HCT116 (cell line): ENCODE measurements around the gene LRP1. TPM values are rescaled to one million over a fixed set of nuclear protein-coding genes. Genes with fewer than 3 reads are reported as not detected.
A peak's percentile ranks its signal among the peaks of the same experiment; 100 is the strongest.
"Not testable (repeated sequence)": the region's sequence is repeated elsewhere in the genome, so short reads cannot be mapped to it uniquely, and the experiment has no call there.

Source experiments
- ATAC-seq: fragments of 200-7000 bp; cut with Tn5 transposase; 2 replicates; pipeline ENCODE4 v1.9.1; 2020; ENCODE audit warnings: mild to moderate bottlenecking, moderate library complexity
- BruUV-seq: library from RNA; stranded (reverse); fragments of 400-500 nt; replicated peaks from 2 replicates; lab custom pipeline; 2021; lab: Mats Ljungman, UMichigan
- CTCF ChIA-PET: fragments of 300-600 bp; sonication (Branson Sonifier 250); formaldehyde crosslinking; loops from one replicate; lab custom pipeline; 2021; ENCODE audit warnings: antibody characterized with exemption; lab: Charles Lee
- POLR2A ChIA-PET: fragments of 300-600, 350-600 bp; sonication (Branson Sonifier 250); formaldehyde crosslinking; loops from one replicate; lab custom pipeline; 2021; ENCODE audit warnings: antibody characterized with exemption; lab: Charles Lee
- RAD21 ChIA-PET, 2 experiments: fragments of 300-600 bp; sonication (Branson Sonifier 250); formaldehyde crosslinking; loops; one replicate each; lab custom pipeline; 2023; ENCODE audit warnings: low total read pairs in 2 of 2; ENCODE audit not compliant: uncharacterized antibody in 2 of 2, unreplicated experiment in 2 of 2, low non-redundant PET in 1 of 2; lab: Charles Lee
- DNase-seq: peaks from one replicate; pipeline ENCODE4 v3.0.0-alpha.2; 2010; ENCODE audit warnings: low read depth, low spot score
- H2AFZ ChIP-seq: fragments of 200-600 bp; shearing (Covaris generic), sonication (generic); 2 replicates; pipeline ENCODE4 v1.6.1; 2017; ENCODE audit warnings: low read depth, mixed run types, mixed read lengths, antibody characterized with exemption, low read length; ENCODE audit not compliant: poor library complexity, severe bottlenecking
- H3K27ac ChIP-seq: 2 replicates; pipeline ENCODE4 v1.5.1; 2012; ENCODE audit warnings: low read depth, low read length
- H3K27me3 ChIP-seq: fragments of 200-600 bp; sonication (generic); 2 replicates; pipeline ENCODE4 v1.6.1; 2016; ENCODE audit warnings: mixed run types, low read length, mixed read lengths; ENCODE audit not compliant: insufficient read depth
- H3K36me3 ChIP-seq, 2 experiments: fragments of 200-500 bp in 1 of 2; fragments of 200-600 bp in 1 of 2; sonication (Bioruptor generic) in 1 of 2; sonication (generic) in 1 of 2; 2 replicates each; pipeline versions ENCODE4 v1.5.1 to v1.6.1; 2014 to 2016; ENCODE audit warnings: low read length in 2 of 2, inconsistent platforms in 1 of 2, mixed read lengths in 1 of 2, mixed run types in 1 of 2; ENCODE audit not compliant: insufficient read depth in 2 of 2, control insufficient read depth in 1 of 2
- H3K4me1 ChIP-seq, 2 experiments: fragments of 200-600 bp in 1 of 2; sonication (generic) in 1 of 2; 2 replicates each; pipeline versions ENCODE4 v1.5.1 to v1.6.1; 2012 to 2017; ENCODE audit warnings: low read length in 2 of 2, inconsistent platforms in 1 of 2, mild to moderate bottlenecking in 1 of 2, mixed read lengths in 1 of 2, mixed run types in 1 of 2, moderate library complexity in 1 of 2; ENCODE audit not compliant: insufficient read depth in 2 of 2, control insufficient read depth in 1 of 2
- H3K4me2 ChIP-seq: fragments of 200-600 bp; sonication (generic); 2 replicates; pipeline ENCODE4 v1.6.1; 2017; ENCODE audit warnings: mixed run types, low read length, mixed read lengths
- H3K4me3 ChIP-seq, 2 experiments: fragments of 200-600 bp in 1 of 2; sonication (generic) in 1 of 2; replicated peaks in 1 of 2; 2 replicates each; pipeline ENCODE4 v1.5.1; 2011 to 2016; ENCODE audit warnings: low read length in 2 of 2, control low read depth in 1 of 2, low read depth in 1 of 2, mild to moderate bottlenecking in 1 of 2, mixed read lengths in 1 of 2, mixed run types in 1 of 2
- H3K79me2 ChIP-seq: fragments of 200-600 bp; sonication (generic); 2 replicates; pipeline ENCODE4 v1.6.1; 2017; ENCODE audit warnings: mild to moderate bottlenecking, mixed run types, low read length, moderate library complexity, mixed read lengths; ENCODE audit not compliant: insufficient read depth
- H3K9ac ChIP-seq: fragments of 200-600 bp; sonication (generic); 2 replicates; pipeline ENCODE4 v1.6.1; 2016; ENCODE audit warnings: low read length, mixed read lengths
- H3K9me2 ChIP-seq: fragments of 200-600 bp; sonication (generic), shearing (Covaris generic); 2 replicates; pipeline ENCODE4 v1.6.1; 2017; ENCODE audit warnings: mixed run types, mild to moderate bottlenecking, moderate library complexity; ENCODE audit not compliant: insufficient read depth
- H3K9me3 ChIP-seq, 2 experiments: fragments of 200-500 bp in 1 of 2; fragments of 200-600 bp in 1 of 2; sonication (Bioruptor generic) in 1 of 2; sonication (generic) in 1 of 2; 2 replicates each; pipeline ENCODE4 v1.6.1; 2014 to 2017; ENCODE audit warnings: low read length in 2 of 2, mixed read lengths in 2 of 2, inconsistent platforms in 1 of 2, low read depth in 1 of 2, mild to moderate bottlenecking in 1 of 2, mixed run types in 1 of 2, moderate library complexity in 1 of 2; ENCODE audit not compliant: control insufficient read depth in 1 of 2, insufficient read depth in 1 of 2
- H4K20me1 ChIP-seq: fragments of 200-600 bp; sonication (generic), shearing (Covaris generic); 2 replicates; pipeline ENCODE4 v1.6.1; 2017; ENCODE audit warnings: mixed run types, mild to moderate bottlenecking, moderate library complexity; ENCODE audit not compliant: insufficient read depth
- CBX3 ChIP-seq: IDR thresholded peaks from 2 replicates; pipeline ENCODE4 v1.6.1; 2012; ENCODE audit warnings: low read depth
- TCF7L2 ChIP-seq: IDR thresholded peaks from 2 replicates; pipeline ENCODE4 v1.7.0; 2011; ENCODE audit warnings: borderline replicate concordance, inconsistent platforms; ENCODE audit not compliant: insufficient read depth, insufficient read length; ENCODE audit errors: extremely low read depth
- intact Hi-C: fragments of 100-400 bp; cut with micrococcal nuclease; formaldehyde crosslinking; loops from 2 replicates; pipeline ENCODE4 v1.10.0; 2022
- total RNA-seq: library from RNA; stranded (reverse); gene quantifications from one replicate; pipeline ENCODE4 v1.2.1, GENCODE V29; 2021; ENCODE audit not compliant: unreplicated experiment
- TF ChIP-seq, protein P1 (sequence below): IDR thresholded peaks from 2 replicates; pipeline ENCODE4 v1.6.1; 2012

The LRP1 gene
- total RNA-seq, 1 experiment from 2014 or later = 12.0 TPM

DNA sequence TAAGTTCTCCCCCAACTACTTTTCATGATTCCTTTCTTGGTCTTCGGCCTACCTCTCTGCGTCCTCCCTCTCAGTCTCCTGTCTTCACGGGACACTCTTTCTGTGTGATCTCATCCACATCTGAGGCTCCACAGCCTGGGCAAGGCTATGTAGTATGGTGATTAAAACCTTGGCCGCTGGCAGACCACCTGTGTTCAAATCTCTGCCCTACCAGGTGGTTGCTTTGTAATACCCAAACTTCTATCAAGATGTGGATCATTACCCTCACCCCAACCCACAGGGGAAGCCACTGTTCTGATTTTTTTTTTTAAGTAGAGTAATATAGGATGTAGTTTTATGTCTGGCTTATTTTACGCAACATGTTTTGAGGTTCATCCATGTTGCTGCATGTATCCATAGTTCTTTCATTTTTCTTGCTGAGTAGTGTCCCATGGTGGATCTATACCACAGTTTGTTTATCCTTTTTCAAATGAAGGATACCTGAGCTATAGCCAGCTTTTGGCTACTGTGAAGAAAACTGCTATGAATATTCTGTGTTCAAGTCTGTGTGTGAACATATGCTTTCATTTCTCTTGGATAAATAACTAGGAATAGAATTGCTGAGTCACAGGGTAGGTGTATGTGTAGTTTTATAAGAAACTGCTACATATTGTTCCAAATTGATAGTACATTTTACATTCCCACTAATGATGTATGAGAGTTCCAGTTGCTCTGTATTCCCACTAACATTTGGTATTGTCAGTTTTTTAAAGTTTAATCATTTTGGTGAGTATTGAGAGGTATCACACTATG lies 8.8 kb upstream of the LRP1 start (continued):
- TF ChIP-seq, protein P1, sequence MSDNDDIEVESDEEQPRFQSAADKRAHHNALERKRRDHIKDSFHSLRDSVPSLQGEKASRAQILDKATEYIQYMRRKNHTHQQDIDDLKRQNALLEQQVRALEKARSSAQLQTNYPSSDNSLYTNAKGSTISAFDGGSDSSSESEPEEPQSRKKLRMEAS = no peak
- TF ChIP-seq, all 23 proteins: peak for 0

DNA sequence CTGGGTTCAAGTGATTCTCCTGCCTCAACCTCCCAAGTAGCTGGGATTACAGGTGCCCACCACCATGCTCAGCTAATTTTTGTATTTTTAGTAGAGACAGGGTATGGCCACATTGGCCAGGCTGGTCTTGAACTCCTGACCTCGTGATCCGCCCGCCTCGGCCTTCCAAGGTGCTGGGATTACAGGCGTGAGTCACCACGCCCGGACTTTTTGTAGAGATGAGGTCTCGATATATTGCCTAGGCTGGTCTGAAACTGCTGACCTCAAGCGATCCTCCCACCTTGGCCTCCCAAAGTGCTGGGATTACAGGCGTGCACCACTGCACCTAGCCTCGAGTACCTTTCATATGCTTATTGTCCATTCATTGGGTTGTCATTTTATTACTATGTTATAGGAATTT lies 7.6 kb upstream of the LRP1 start:
- CTCF ChIA-PET = interaction anchor here (1.9 to 2.3 kb wide), 2 partner anchors 9 to 55 kb away, joined by 5 to 8 read pairs; partner anchors contain the start of gene STAT6

DNA sequence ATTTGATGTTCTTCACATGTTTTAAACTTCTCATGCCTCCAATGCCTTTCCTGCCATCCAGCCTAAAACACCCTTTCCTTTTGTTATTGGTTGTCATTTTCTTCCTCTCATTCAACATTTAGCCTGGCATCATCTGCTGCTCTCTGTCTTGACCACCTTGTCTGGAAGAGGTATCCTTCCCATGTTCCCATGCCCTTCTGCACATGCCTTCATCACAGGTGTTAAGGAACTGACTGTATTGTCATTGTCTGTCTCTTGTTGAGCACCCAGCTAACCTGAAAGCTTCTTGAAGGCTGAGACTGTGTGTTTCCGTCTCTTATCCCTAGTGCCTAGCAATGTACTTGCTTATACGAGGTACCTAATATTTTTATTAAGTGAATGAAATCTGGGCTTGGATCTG lies 4.5 kb upstream of the LRP1 start:
- peak overlapping the region; percentile 82 for H2AFZ ChIP-seq
- intact Hi-C loops = loop anchor here (1.0 to 10.0 kb wide), 3 partner anchors 49 to 121 kb away; no protein-coding TSS in a partner anchor
- no peaks in the 10 kb centered on the region for H3K79me2 ChIP-seq
- POLR2A ChIA-PET = interaction anchor here (1.1 kb wide), 1 partner anchor 12 kb away, joined by 3 read pairs; the partner anchor contains the start of gene STAT6
- ATAC-seq (no peak), DNase-seq (no peak)
- H3K27me3 ChIP-seq = no peaks in the 10 kb centered on the region
- CTCF ChIA-PET = interaction anchor here (0.5 to 5.8 kb wide), 11 partner anchors 12 to 106 kb away, joined by 3 to 44 read pairs (median 3); partner anchors contain the start of genes NEMP1, SHMT2 and STAT6
- H3K9me2 ChIP-seq = no peaks in the 10 kb centered on the region
- peaks cover 6 to 7% of the 10 kb centered on the region in 2 experiments; a peak in 1 of 4 replicates for H3K9me3 ChIP-seq
- no peaks in the 10 kb centered on the region for H3K36me3 ChIP-seq
- no peaks in the 10 kb centered on the region for H4K20me1 ChIP-seq
- H3K27ac ChIP-seq = no peak overlapping the region
- TF ChIP-seq CBX3 (peak; percentile 52; the same call in 1 of the 2 replicates), TCF7L2 (no peak)
- H3K4me2 ChIP-seq = no peak overlapping the region
- BruUV-seq = no TSS peak
- no peak overlapping the region for H3K9ac ChIP-seq
- RAD21 ChIA-PET = interaction anchor here (0.9 to 1.0 kb wide), 2 partner anchors 50 to 52 kb away, joined by 3 to 7 read pairs; no protein-coding TSS in a partner anchor
- H3K4me3 ChIP-seq = no peak overlapping the region
- peaks cover 9 to 27% of the 10 kb centered on the region in 2 experiments for H3K4me1 ChIP-seq

More for the DNA sequence above, 7.6 kb upstream of the LRP1 start:
- H3K9ac ChIP-seq, H3K79me2 ChIP-seq, RAD21 ChIA-PET, H3K27me3 ChIP-seq, H3K4me2 ChIP-seq, H4K20me1 ChIP-seq, H3K36me3 ChIP-seq, BruUV-seq, H3K4me3 ChIP-seq, ATAC-seq, DNase-seq, H3K9me2 ChIP-seq, POLR2A ChIA-PET, H3K27ac ChIP-seq, H3K9me3 ChIP-seq, H2AFZ ChIP-seq: not testable (repeated sequence)
- peaks cover 0 to 11% of the 10 kb centered on the region in 2 experiments; a peak in 2 of 4 replicates for H3K4me1 ChIP-seq
- intact Hi-C loops = loop anchor here (10.0 kb wide), 1 partner anchor 124 kb away; no protein-coding TSS in a partner anchor
